Suprapubic skin (tissue), 3 donors: ENCODE measurements around the gene CNTRL.

Source experiments
- EP300 ChIP-seq: sonication (generic); formaldehyde crosslinking; IDR thresholded peaks from one replicate; pipeline ENCODE4 v1.6.1; 2017; ENCODE audit warnings: antibody characterized with exemption
- POLR2A ChIP-seq, 2 donors: fragments of 450-650 bp; IDR thresholded peaks; one replicate each; pipeline ENCODE4 v1.6.1; 2017; ENCODE audit warnings: antibody characterized with exemption in 2 of 2, mild to moderate bottlenecking in 2 of 2, moderate library complexity in 2 of 2
- TF ChIP-seq, protein P1 (sequence below), 2 donors: fragments of 200-600 bp in 1 of 2; fragments of 450-650 bp in 1 of 2; sonication (generic) in 1 of 2; IDR thresholded peaks; one replicate each; pipeline ENCODE4 v1.5.1; 2016 to 2019; ENCODE audit warnings: antibody characterized with exemption in 2 of 2, mild to moderate bottlenecking in 1 of 2, moderate library complexity in 1 of 2

DNA sequence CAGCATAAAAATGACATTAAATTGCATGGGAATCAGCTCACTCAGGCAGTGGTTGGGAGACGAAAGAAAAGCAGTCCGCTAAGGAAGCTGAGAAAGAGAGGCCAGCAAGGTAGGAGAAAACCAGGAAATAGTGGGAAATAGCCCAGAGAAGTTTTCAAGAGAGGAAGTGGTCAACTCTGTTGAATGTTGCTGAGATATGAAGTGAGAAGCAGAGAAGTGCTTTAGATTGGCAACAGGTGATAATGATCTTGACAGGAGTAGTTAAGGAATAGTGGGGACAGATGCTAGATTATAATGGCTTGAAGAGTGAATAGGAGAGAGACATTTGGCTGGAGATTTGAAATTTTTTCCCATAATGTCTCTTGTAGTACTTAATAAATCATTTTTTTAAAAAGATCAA is 30.8 kb downstream of the CNTRL start:
- TF ChIP-seq, protein P1, sequence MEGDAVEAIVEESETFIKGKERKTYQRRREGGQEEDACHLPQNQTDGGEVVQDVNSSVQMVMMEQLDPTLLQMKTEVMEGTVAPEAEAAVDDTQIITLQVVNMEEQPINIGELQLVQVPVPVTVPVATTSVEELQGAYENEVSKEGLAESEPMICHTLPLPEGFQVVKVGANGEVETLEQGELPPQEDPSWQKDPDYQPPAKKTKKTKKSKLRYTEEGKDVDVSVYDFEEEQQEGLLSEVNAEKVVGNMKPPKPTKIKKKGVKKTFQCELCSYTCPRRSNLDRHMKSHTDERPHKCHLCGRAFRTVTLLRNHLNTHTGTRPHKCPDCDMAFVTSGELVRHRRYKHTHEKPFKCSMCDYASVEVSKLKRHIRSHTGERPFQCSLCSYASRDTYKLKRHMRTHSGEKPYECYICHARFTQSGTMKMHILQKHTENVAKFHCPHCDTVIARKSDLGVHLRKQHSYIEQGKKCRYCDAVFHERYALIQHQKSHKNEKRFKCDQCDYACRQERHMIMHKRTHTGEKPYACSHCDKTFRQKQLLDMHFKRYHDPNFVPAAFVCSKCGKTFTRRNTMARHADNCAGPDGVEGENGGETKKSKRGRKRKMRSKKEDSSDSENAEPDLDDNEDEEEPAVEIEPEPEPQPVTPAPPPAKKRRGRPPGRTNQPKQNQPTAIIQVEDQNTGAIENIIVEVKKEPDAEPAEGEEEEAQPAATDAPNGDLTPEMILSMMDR (IDR thresholded peaks at IDR 0.05) = no peak
- no peak for TF ChIP-seq EP300
- TF ChIP-seq POLR2A (IDR thresholded peaks at IDR 0.05) = no peak
